Upper lobe of right lung (tissue), 1 donor: ENCODE measurements around the gene NKAPL. TPM values are rescaled to one million over a fixed set of nuclear protein-coding genes. Genes with fewer than 3 reads are reported as not detected.

Experiments used
- ATAC-seq: fragments of 200-7000 bp; cut with Tn5 transposase; one replicate; pipeline ENCODE4 v1.9.1; 2020; ENCODE audit warnings: mild to moderate bottlenecking, moderate library complexity
- DNase-seq: peaks from one replicate; pipeline ENCODE4 v3.0.0-alpha.2; 2020
- H3K27ac ChIP-seq: fragments of 200-600 bp; one replicate; pipeline ENCODE4 v1.8.0; 2022
- H3K27me3 ChIP-seq: fragments of 200-600 bp; one replicate; pipeline ENCODE4 v1.8.0; 2022; ENCODE audit warnings: mild to moderate bottlenecking
- H3K36me3 ChIP-seq: fragments of 200-600 bp; one replicate; pipeline ENCODE4 v1.8.0; 2022
- H3K4me1 ChIP-seq: fragments of 200-600 bp; one replicate; pipeline ENCODE4 v1.8.0; 2022
- H3K4me3 ChIP-seq: fragments of 200-600 bp; one replicate; pipeline ENCODE4 v1.8.0; 2022; ENCODE audit warnings: mild to moderate bottlenecking
- H3K9me3 ChIP-seq: fragments of 200-600 bp; one replicate; pipeline ENCODE4 v1.8.0; 2022
- intact Hi-C: fragments of 100-400 bp; cut with DNase I; formaldehyde crosslinking; loops from one replicate; pipeline ENCODE4 v1.11.0; 2022
- total RNA-seq: library from RNA; stranded (reverse); fragmentation: NEBNext Ultra II Directional; extraction: Animal tissue kit (Norgen Biotek cat#: 25700); gene quantifications from one replicate; pipeline ENCODE4 v1.2.1, GENCODE V29; 2021
- TF ChIP-seq, protein P1 (sequence below): fragments of 200-600 bp; IDR thresholded peaks from one replicate; pipeline ENCODE4 v1.8.0; 2022; ENCODE audit warnings: antibody characterized with exemption
- donor health status: DM: no; HTN: yes; CAD: no; lungs with severe emphysema.

The NKAPL gene
- total RNA-seq, 1 donor from 2014 or later, result 0.87 TPM

DNA sequence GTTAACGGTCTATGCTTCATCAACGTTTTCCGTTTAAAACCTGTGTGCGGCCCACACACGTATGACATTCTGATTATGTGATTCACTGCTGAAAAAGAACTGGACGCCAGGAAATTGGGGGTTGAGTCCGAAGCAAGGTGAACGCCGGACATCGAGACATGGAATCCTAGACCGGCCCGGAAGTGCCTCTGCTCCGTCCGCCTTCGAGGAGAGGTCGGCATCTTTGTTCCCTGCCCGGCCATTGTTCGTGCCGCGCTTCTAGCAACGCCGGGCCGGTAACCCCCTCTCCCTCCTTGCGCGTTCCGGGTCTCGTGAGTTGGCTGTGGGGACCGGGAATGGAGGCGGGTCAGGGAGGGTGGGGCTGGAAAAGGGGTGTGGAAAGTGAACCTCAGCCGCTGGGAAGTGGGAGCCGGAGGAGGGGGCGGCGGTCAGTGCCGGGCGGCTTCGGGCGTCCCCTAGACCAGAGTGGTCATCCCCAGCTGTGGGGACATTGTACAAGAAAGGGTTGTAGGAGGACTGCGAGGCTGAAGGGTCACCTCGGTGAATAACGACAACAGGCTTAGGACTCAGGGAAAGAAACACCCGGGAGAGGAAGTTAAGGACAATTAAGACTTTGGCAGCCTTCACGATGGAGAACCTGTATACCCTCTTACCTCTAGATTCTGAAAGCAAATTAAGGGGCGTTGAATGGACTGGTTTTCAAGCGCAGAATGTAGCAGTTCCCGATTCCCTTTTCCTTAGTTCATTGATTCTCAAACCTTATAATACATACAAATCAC lies 33.9 kb upstream of the NKAPL start, which contains the start of gene ZSCAN9:
Gene ZSCAN9, plus strand, starts transcription at position 220 of the 779 bp plus-strand sequence. CDS start 1,810 bp downstream, outside the sequence.
- intact Hi-C loops, result no loop called here
- DNase-seq, result peak; percentile 92
- Histone ChIP-seq H3K36me3 (peaks cover 31% of the 10 kb centered on the region), H3K9me3 (no peaks in the 10 kb centered on the region), H3K4me1 (peaks cover 11% of the 10 kb centered on the region), H3K27me3 (peaks cover 5% of the 10 kb centered on the region), H3K4me3 (peak within 1 kb of the TSS; percentile 77), H3K27ac (peak within 1 kb of the TSS; percentile 67)
- TF ChIP-seq, protein P1, sequence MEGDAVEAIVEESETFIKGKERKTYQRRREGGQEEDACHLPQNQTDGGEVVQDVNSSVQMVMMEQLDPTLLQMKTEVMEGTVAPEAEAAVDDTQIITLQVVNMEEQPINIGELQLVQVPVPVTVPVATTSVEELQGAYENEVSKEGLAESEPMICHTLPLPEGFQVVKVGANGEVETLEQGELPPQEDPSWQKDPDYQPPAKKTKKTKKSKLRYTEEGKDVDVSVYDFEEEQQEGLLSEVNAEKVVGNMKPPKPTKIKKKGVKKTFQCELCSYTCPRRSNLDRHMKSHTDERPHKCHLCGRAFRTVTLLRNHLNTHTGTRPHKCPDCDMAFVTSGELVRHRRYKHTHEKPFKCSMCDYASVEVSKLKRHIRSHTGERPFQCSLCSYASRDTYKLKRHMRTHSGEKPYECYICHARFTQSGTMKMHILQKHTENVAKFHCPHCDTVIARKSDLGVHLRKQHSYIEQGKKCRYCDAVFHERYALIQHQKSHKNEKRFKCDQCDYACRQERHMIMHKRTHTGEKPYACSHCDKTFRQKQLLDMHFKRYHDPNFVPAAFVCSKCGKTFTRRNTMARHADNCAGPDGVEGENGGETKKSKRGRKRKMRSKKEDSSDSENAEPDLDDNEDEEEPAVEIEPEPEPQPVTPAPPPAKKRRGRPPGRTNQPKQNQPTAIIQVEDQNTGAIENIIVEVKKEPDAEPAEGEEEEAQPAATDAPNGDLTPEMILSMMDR, result no peak
- peak; percentile 99 for ATAC-seq

DNA sequence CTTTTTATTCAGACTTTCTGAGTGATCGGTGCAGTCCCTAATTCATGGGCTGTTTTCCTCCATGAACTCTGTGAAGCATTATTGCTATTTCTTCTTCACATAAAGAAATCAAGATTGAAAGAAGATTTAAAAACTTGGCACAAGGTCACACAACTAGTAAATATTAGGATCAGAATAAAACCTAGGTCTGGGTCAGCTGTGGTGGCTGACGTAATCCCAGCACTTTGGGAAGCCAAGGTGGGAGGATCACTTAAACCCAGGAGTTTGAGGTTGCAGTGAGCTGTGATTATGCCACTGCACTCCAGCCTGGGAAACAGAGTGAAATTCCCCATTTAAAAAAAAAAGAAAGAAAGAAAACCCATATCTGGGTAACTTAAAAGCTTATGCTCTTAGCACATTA lies 32.6 kb upstream of the NKAPL start:
- intact Hi-C loops, result no loop called here
- TF ChIP-seq, protein P1, result no peak
- Histone ChIP-seq H3K27ac (no peak overlapping the region), H3K27me3 (peaks cover 5% of the 10 kb centered on the region), H3K9me3 (no peaks in the 10 kb centered on the region), H3K4me3 (no peak overlapping the region), H3K4me1 (peaks cover 11% of the 10 kb centered on the region), H3K36me3 (peaks cover 43% of the 10 kb centered on the region)
- DNase-seq, result no peak
- ATAC-seq, result no peak

DNA sequence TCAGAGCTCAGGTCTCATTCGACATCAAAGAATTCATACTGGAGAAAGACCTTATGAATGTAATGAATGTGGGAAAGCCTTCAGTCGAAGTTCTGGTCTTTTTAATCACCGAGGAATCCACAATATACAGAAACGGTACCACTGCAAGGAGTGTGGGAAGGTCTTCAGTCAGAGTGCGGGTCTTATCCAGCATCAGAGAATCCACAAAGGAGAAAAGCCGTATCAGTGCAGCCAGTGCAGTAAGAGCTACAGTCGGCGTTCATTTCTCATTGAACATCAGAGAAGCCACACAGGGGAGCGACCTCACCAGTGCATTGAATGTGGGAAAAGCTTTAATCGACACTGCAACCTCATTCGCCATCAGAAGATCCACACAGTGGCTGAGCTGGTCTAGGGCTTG lies 26.3 kb upstream of the NKAPL start:
- ATAC-seq, result no peak
- intact Hi-C loops, result no loop called here
- Histone ChIP-seq H3K9me3 (no peaks in the 10 kb centered on the region), H3K27ac (no peak overlapping the region), H3K36me3 (peaks cover 75% of the 10 kb centered on the region), H3K4me3 (no peak overlapping the region), H3K27me3 (no peaks in the 10 kb centered on the region), H3K4me1 (no peaks in the 10 kb centered on the region)
- DNase-seq, result no peak
- TF ChIP-seq, protein P1, result no peak

DNA sequence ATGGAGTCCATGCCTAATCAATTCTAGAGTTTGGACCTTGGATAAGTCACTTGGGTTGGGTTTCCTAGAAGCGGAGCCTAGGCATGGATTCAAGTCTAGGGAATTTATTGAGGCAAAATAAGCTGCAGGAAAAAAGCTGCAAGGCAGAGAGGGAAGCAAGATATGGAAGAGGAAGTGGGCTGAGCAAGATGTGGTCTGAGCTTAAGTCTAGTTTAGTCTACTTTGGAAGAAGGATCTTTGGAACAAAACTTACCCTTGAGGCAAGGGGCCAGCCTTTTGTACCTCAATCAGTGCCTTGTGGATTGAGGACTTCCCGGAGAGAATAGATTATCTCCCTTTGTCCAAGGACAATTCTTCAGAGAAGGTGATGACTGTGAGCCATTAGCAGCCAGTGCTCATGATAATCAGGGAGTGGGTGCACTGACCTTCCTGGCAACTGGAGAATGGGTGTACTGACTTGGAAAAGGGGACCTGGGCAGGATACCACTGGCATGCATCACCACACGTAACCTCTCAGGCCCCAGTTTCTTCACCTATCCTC lies 23.1 kb upstream of the NKAPL start:
- no peaks in the 10 kb centered on the region for H3K9me3 ChIP-seq

DNA sequence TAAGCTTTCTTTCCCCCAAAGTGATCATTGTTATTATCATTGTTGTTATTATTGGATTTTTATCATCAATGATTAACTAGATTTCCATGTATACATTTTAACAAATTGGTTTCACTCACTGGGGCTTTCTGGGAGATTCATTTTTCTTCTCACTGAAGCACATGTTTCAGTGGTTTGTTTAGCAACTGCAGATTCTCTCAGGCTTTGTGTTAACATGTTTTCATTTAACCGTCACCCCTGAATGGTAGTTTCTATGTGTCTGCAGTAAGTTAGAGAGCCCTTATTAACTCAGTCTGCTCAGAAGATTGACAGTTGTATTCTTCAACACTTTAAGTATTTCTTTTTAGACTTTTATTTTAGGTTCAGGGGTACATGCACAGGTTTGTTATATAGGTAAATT lies 19.5 kb upstream of the NKAPL start:
- H3K4me3 ChIP-seq, result no peak overlapping the region
- no peaks in the 10 kb centered on the region for H3K4me1 ChIP-seq
- ATAC-seq (no peak), DNase-seq (no peak)
- H3K9me3 ChIP-seq, result no peaks in the 10 kb centered on the region
- TF ChIP-seq, protein P1, result no peak
- no peaks in the 10 kb centered on the region for H3K27me3 ChIP-seq
- peaks cover 17% of the 10 kb centered on the region for H3K36me3 ChIP-seq
- no peak overlapping the region for H3K27ac ChIP-seq
- intact Hi-C loops, result no loop called here

More for the DNA sequence above, 23.1 kb upstream of the NKAPL start:
- Histone ChIP-seq H3K4me1 (no peaks in the 10 kb centered on the region), H3K36me3 (peaks cover 44% of the 10 kb centered on the region), H3K27ac (no peak overlapping the region), H3K4me3 (no peak overlapping the region), H3K27me3 (no peaks in the 10 kb centered on the region)
- TF ChIP-seq, protein P1, result no peak
- no peak for ATAC-seq
- intact Hi-C loops, result no loop called here
- DNase-seq, result no peak
